H9 (cell line): ENCODE measurements around the gene TMEM141. TPM values are rescaled to one million over a fixed set of nuclear protein-coding genes. Genes with fewer than 3 reads are reported as not detected.

ENCODE experiments used
- DNase-seq: peaks from one replicate; pipeline ENCODE4 v3.0.0-alpha.2; 2017
- H2AFZ ChIP-seq: one replicate; pipeline ENCODE4 v1.6.1; 2013; ENCODE audit warnings: mild to moderate bottlenecking, low read length, control low read depth, moderate library complexity
- H2AK5ac ChIP-seq: 2 replicates; pipeline ENCODE4 v1.6.1; 2013; ENCODE audit warnings: low read length, control low read depth, mixed read lengths; ENCODE audit not compliant: insufficient read length
- H2BK120ac ChIP-seq: one replicate; pipeline ENCODE4 v1.6.1; 2013; ENCODE audit warnings: low read depth, mild to moderate bottlenecking, low read length, control low read depth, inconsistent platforms; ENCODE audit not compliant: poor library complexity, severe bottlenecking
- H2BK12ac ChIP-seq: 2 replicates; pipeline ENCODE4 v1.6.1; 2013; ENCODE audit warnings: low read length, control low read depth, mixed read lengths, low read depth; ENCODE audit not compliant: insufficient read length
- H2BK15ac ChIP-seq: 2 replicates; pipeline ENCODE4 v1.6.1; 2013; ENCODE audit warnings: low read depth, low read length, control low read depth
- H2BK20ac ChIP-seq: one replicate; pipeline ENCODE4 v1.6.1; 2013; ENCODE audit warnings: low read depth, mild to moderate bottlenecking, low read length, control low read depth, inconsistent platforms; ENCODE audit not compliant: poor library complexity, severe bottlenecking
- H2BK5ac ChIP-seq: 2 replicates; pipeline ENCODE4 v1.6.1; 2013; ENCODE audit warnings: low read length, control low read depth, mixed read lengths; ENCODE audit not compliant: insufficient read length
- H3K14ac ChIP-seq: 2 replicates; pipeline ENCODE4 v1.6.1; 2013; ENCODE audit warnings: low read length, control low read depth; ENCODE audit not compliant: insufficient read depth
- H3K18ac ChIP-seq: 2 replicates; pipeline ENCODE4 v1.6.1; 2013; ENCODE audit warnings: low read depth, mild to moderate bottlenecking, mixed read lengths, low read length, control low read depth; ENCODE audit not compliant: insufficient read length
- H3K23ac ChIP-seq: 2 replicates; pipeline ENCODE4 v1.6.1; 2013; ENCODE audit warnings: low read length, control low read depth, mixed read lengths, low read depth; ENCODE audit not compliant: insufficient read length
- H3K23me2 ChIP-seq: 2 replicates; pipeline ENCODE4 v1.6.1; 2013; ENCODE audit warnings: low read depth, mild to moderate bottlenecking, mixed read lengths, low read length, control low read depth; ENCODE audit not compliant: insufficient read length, poor library complexity, severe bottlenecking
- H3K27ac ChIP-seq: 2 replicates; pipeline ENCODE4 v1.5.1; 2013; ENCODE audit warnings: low read length, control low read depth, mixed read lengths, low read depth; ENCODE audit not compliant: insufficient read length
- H3K27me3 ChIP-seq: 2 replicates; pipeline ENCODE4 v1.6.1; 2013; ENCODE audit warnings: low read length, control low read depth, inconsistent platforms; ENCODE audit not compliant: insufficient read depth
- H3K4ac ChIP-seq: 2 replicates; pipeline ENCODE4 v1.6.1; 2013; ENCODE audit warnings: low read depth, mild to moderate bottlenecking, control low read depth, inconsistent platforms, low read length, moderate library complexity
- H3K4me1 ChIP-seq: 2 replicates; pipeline ENCODE4 v1.6.1; 2013; ENCODE audit warnings: low read length, control low read depth, inconsistent platforms; ENCODE audit not compliant: insufficient read depth
- H3K4me2 ChIP-seq: 2 replicates; pipeline ENCODE4 v1.6.1; 2013; ENCODE audit warnings: low read length, control low read depth, mixed read lengths; ENCODE audit not compliant: insufficient read length, insufficient read depth
- H3K56ac ChIP-seq: 2 replicates; pipeline ENCODE4 v1.6.1; 2013; ENCODE audit warnings: low read depth, mild to moderate bottlenecking, mixed read lengths, low read length, control low read depth; ENCODE audit not compliant: insufficient read length
- H3K79me1 ChIP-seq: 2 replicates; pipeline ENCODE4 v1.6.1; 2013; ENCODE audit warnings: low read depth, mild to moderate bottlenecking, moderate library complexity, low read length, control low read depth, inconsistent platforms; ENCODE audit not compliant: insufficient read depth, poor library complexity, severe bottlenecking
- H3K79me2 ChIP-seq: 2 replicates; pipeline ENCODE4 v1.6.1; 2013; ENCODE audit warnings: low read length, control low read depth, inconsistent platforms; ENCODE audit not compliant: insufficient read depth
- H3K9ac ChIP-seq: 2 replicates; pipeline ENCODE4 v1.6.1; 2013; ENCODE audit warnings: low read length, control low read depth, mixed read lengths; ENCODE audit not compliant: insufficient read length; ENCODE audit errors: extremely low read depth
- H3K9me3 ChIP-seq: one replicate; pipeline ENCODE4 v1.6.1; 2013; ENCODE audit warnings: low read depth, low read length, inconsistent platforms; ENCODE audit not compliant: control insufficient read depth
- H3T11ph ChIP-seq: one replicate; pipeline ENCODE4 v1.6.1; 2013; ENCODE audit warnings: mild to moderate bottlenecking, low read length, control low read depth, inconsistent platforms
- H4K20me1 ChIP-seq: one replicate; pipeline ENCODE4 v1.6.1; 2013; ENCODE audit not compliant: control insufficient read depth, insufficient read length, insufficient read depth
- H4K5ac ChIP-seq: 2 replicates; pipeline ENCODE4 v1.6.1; 2013; ENCODE audit warnings: low read depth, mild to moderate bottlenecking, mixed read lengths, low read length, control low read depth; ENCODE audit not compliant: insufficient read length
- H4K8ac ChIP-seq: replicated peaks from 2 replicates; pipeline ENCODE4 v1.6.1; 2013; ENCODE audit warnings: low read length, control low read depth, mixed read lengths, low read depth; ENCODE audit not compliant: insufficient read length
- H4K91ac ChIP-seq: 2 replicates; pipeline ENCODE4 v1.6.1; 2013; ENCODE audit warnings: low read depth, mild to moderate bottlenecking, moderate library complexity, mixed read lengths, low read length, control low read depth; ENCODE audit not compliant: insufficient read length
- H3K27ac Mint-ChIP-seq, 3 experiments: 2 replicates in 2 of 3; 3 replicates in 1 of 3; pipeline ENCODE4 v1.8.0; 2020 to 2021; ENCODE audit warnings: mixed read lengths in 3 of 3, mild to moderate bottlenecking in 1 of 3, moderate library complexity in 1 of 3
- H3K27me3 Mint-ChIP-seq: 2 replicates; pipeline ENCODE4 v1.8.0; 2021; ENCODE audit warnings: low read depth, mild to moderate bottlenecking, moderate library complexity, mixed read lengths
- H3K36me3 Mint-ChIP-seq, 3 experiments: 2 replicates in 2 of 3; 3 replicates in 1 of 3; pipeline ENCODE4 v1.8.0; 2020 to 2021; ENCODE audit warnings: low read depth in 3 of 3, mixed read lengths in 3 of 3; ENCODE audit not compliant: insufficient read depth in 1 of 3
- H3K4me1 Mint-ChIP-seq, 2 experiments: 2 replicates each; pipeline ENCODE4 v1.8.0; 2020; ENCODE audit warnings: mixed read lengths in 2 of 2
- H3K4me3 Mint-ChIP-seq, 2 experiments: 2 replicates in 1 of 2; 3 replicates in 1 of 2; pipeline ENCODE4 v1.8.0; 2020 to 2021; ENCODE audit warnings: mild to moderate bottlenecking in 2 of 2, mixed read lengths in 2 of 2, moderate library complexity in 1 of 2
- H3K9me3 Mint-ChIP-seq, 2 experiments: 2 replicates in 1 of 2; 3 replicates in 1 of 2; pipeline ENCODE4 v1.8.0; 2020; ENCODE audit warnings: mild to moderate bottlenecking in 2 of 2, mixed read lengths in 2 of 2, moderate library complexity in 1 of 2
- WGBS: extraction: QIAGEN DNeasy Blood & Tissue Kit; methylation state at CpG from one replicate; pipeline ENCODE4 v1.1.7; 2013; ENCODE audit warnings: missing lambda C conversion rate, low lambda C conversion rate, mixed read lengths; ENCODE audit not compliant: insufficient read length; ENCODE audit errors: extremely low coverage; 5-methylcytosine and 5-hydroxymethylcytosine counted together
- total RNA-seq: library from RNA; stranded (reverse); gene quantifications from 2 replicates; pipeline ENCODE4 v1.2.1, GENCODE V29; 2021
- TF ChIP-seq, protein P1 (sequence below): fragments of 200-600 bp; sonication (generic); conservative IDR thresholded peaks from 3 replicates; pipeline ENCODE4 v1.8.0; 2021; ENCODE audit warnings: antibody characterized with exemption, mild to moderate bottlenecking

TMEM141 gene
- total RNA-seq, 1 experiment from 2014 or later = 55.2 TPM

DNA sequence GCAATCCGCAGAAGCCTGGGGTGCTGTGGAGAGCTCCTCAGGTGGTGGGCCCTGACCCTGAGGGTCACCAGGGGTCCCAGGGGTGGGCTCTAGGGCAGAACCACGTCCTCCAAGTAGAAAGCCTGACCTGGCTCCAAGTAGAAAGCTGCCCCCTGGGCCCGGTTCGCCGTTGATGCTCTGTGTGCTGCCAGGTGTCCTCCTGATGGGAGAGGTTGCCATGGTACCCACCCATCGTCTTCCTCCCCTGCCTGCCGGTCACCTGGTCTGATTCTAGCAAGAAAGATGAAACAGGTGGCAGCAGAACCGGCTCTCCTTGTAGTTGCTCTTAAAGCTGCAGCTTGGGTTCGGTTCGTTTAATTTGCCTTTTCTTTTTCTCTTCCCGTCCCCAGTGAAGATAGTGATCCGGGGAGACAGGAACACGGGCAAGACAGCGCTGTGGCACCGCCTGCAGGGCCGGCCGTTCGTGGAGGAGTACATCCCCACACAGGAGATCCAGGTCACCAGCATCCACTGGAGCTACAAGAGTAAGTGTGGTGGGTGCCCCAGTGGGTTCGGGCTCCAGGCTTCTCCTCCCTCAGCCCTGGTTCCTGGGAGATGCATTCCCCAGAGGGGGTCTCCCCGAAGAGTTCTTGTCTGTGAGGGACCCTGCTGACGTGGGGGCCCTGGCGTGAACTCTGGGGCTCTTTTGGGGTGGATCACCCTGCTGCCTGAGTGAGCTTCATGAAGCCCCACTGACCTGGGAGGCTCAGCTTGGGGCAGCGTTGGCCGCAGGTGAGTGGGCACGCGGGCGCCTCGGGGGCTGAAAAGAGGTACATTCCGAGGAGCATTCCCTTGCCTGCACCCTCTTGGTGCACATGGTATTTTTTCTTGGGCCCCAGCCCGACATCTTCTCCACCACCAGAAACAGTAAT lies 32.2 kb downstream of the TMEM141 start:
- H2BK20ac ChIP-seq = no peak overlapping the region
- no peaks in the 10 kb centered on the region for H4K20me1 ChIP-seq
- TF ChIP-seq, protein P1, sequence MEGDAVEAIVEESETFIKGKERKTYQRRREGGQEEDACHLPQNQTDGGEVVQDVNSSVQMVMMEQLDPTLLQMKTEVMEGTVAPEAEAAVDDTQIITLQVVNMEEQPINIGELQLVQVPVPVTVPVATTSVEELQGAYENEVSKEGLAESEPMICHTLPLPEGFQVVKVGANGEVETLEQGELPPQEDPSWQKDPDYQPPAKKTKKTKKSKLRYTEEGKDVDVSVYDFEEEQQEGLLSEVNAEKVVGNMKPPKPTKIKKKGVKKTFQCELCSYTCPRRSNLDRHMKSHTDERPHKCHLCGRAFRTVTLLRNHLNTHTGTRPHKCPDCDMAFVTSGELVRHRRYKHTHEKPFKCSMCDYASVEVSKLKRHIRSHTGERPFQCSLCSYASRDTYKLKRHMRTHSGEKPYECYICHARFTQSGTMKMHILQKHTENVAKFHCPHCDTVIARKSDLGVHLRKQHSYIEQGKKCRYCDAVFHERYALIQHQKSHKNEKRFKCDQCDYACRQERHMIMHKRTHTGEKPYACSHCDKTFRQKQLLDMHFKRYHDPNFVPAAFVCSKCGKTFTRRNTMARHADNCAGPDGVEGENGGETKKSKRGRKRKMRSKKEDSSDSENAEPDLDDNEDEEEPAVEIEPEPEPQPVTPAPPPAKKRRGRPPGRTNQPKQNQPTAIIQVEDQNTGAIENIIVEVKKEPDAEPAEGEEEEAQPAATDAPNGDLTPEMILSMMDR = no peak
- H2BK15ac ChIP-seq = no peak overlapping the region
- no peak overlapping the region for H4K5ac ChIP-seq
- no peak overlapping the region for H2AK5ac ChIP-seq
- no peak overlapping the region for H2BK5ac ChIP-seq
- no peak overlapping the region for H3T11ph ChIP-seq
- no peak overlapping the region for H2BK120ac ChIP-seq
- H3K4me2 ChIP-seq = no peak overlapping the region
- no peaks in the 10 kb centered on the region for H3K27me3 ChIP-seq
- H3K4ac ChIP-seq = no peak overlapping the region
- H3K27ac ChIP-seq = no peak overlapping the region
- H3K23ac ChIP-seq = no peak overlapping the region
- no peak for DNase-seq
- WGBS = no CpG with 5 or more reads among the region's 30 CpGs
- H4K8ac ChIP-seq = no peak overlapping the region
- no peak overlapping the region for H3K14ac ChIP-seq
- H3K79me1 ChIP-seq = peaks cover 4% of the 10 kb centered on the region
- H3K4me1 Mint-ChIP-seq = peaks cover 7 to 23% of the 10 kb centered on the region in 2 experiments
- H3K9me3 ChIP-seq = no peaks in the 10 kb centered on the region
- no peak overlapping the region for H4K91ac ChIP-seq
- no peak overlapping the region for H3K56ac ChIP-seq
- peaks cover 10% of the 10 kb centered on the region for H3K23me2 ChIP-seq
- H3K9me3 Mint-ChIP-seq = no peaks in the 10 kb centered on the region
- H2AFZ ChIP-seq = no peak overlapping the region
- peaks cover 3% of the 10 kb centered on the region for H3K4me1 ChIP-seq
- no peak overlapping the region for H3K4me3 Mint-ChIP-seq
- H3K9ac ChIP-seq = no peak overlapping the region
- no peak overlapping the region for H2BK12ac ChIP-seq
- H3K18ac ChIP-seq = no peak overlapping the region
- H3K27me3 Mint-ChIP-seq = no peaks in the 10 kb centered on the region
- H3K27ac Mint-ChIP-seq = no peak overlapping the region; a peak in 1 of 7 replicates
- peaks cover 4% of the 10 kb centered on the region; the same call in 1 of the 2 replicates for H3K79me2 ChIP-seq
- H3K36me3 Mint-ChIP-seq = peaks cover 10 to 35% (median 29%) of the 10 kb centered on the region in 3 experiments; a peak in 6 of 7 replicates
